Testis (tissue), 3 donors: ENCODE data around the gene SIMC1. TPM values are rescaled to one million over a fixed set of nuclear protein-coding genes. Genes with fewer than 3 reads are reported as not detected.

ENCODE experiments used
- DNase-seq: peaks from one replicate; pipeline ENCODE4 v3.0.0-alpha.2; 2019
- H3K27ac ChIP-seq, 2 donors: fragments of 200-600 bp; sonication (generic); one replicate each; pipeline ENCODE4 v1.5.1; 2019
- H3K27me3 ChIP-seq: fragments of 200-600 bp; sonication (generic); one replicate; pipeline ENCODE4 v1.5.1; 2019
- H3K36me3 ChIP-seq: fragments of 200-600 bp; sonication (generic); one replicate; pipeline ENCODE4 v1.5.1; 2017; ENCODE audit warnings: low read depth; ENCODE audit errors: missing control alignments
- H3K4me1 ChIP-seq: fragments of 200-600 bp; sonication (generic); one replicate; pipeline ENCODE4 v1.5.1; 2019
- H3K4me3 ChIP-seq, 2 donors: fragments of 200-600 bp; sonication (generic); one replicate each; pipeline ENCODE4 v1.5.1; 2017 to 2019
- H3K9me3 ChIP-seq: fragments of 200-600 bp; sonication (generic); one replicate; pipeline ENCODE4 v1.5.1; 2017
- CTCF ChIP-seq, 3 experiments: fragments of 450-650 bp in 2 of 3; fragments of 200-600 bp in 1 of 3; sonication (generic) in 1 of 3; IDR thresholded peaks; one replicate each; pipeline ENCODE4 v1.5.1; 2016 to 2019; ENCODE audit warnings: antibody characterized with exemption in 3 of 3, mild to moderate bottlenecking in 2 of 3, moderate library complexity in 1 of 3
- POLR2A ChIP-seq: fragments of 450-650 bp; IDR thresholded peaks from one replicate; pipeline ENCODE4 v1.6.1; 2017; ENCODE audit warnings: antibody characterized with exemption, mild to moderate bottlenecking, moderate library complexity
- WGBS, 2 donors: methylation state at CpG; one replicate each; pipeline ENCODE4 v1.1.5; 2018; 5-methylcytosine and 5-hydroxymethylcytosine counted together
- intact Hi-C: fragments of 100-400 bp; cut with DNase I; formaldehyde crosslinking; loops from one replicate; pipeline ENCODE4 v1.15.1; 2023; ENCODE audit warnings: low total_unique reads
- microRNA counts, 2 donors: library from miRNA; unstranded; fragments of <30 nt; microRNA quantifications; one replicate each; lab custom pipeline; 2016
- microRNA-seq, 2 donors: library from miRNA; unstranded; fragments of <30 nt; microRNA quantifications; one replicate each; pipeline ENCODE4, GENCODE V29; 2016; ENCODE audit warnings: borderline number of aligned reads in 2 of 2, borderline replicate concordance in 1 of 2
- polyA plus RNA-seq: library from polyadenylated mRNA; stranded (reverse); fragments of 350-450 nt; fragmentation: Illumina TruSeq; extraction: RNeasy Lipid Tissue Mini Kit (QIAGEN cat#74804); gene quantifications from one replicate; pipeline ENCODE4 v1.2.3, GENCODE V29; 2014; ENCODE audit warnings: low read depth, low replicate concordance; ENCODE audit not compliant: insufficient read depth
- small RNA-seq, 2 donors: library from RNA; depleted of rRNA; stranded (forward); fragments of <200 nt; gene quantifications; one replicate each; pipeline ENCODE3, GENCODE V24; 2016
- total RNA-seq, 2 donors: library from RNA; depleted of rRNA; stranded (reverse); fragments of >200 nt; gene quantifications; one replicate each; pipeline ENCODE4 v1.2.3, GENCODE V29; 2016

Gene SIMC1
- total and polyA plus RNA-seq, 3 donors from 2014 or later: 97.9 to 119 (median 106) TPM

GRCh38 chr5:176391999-176392398, 153.8 kb downstream of the SIMC1 start:
- H3K4me1 ChIP-seq: peaks cover 29% of the 10 kb centered on the region
- no peaks in the 10 kb centered on the region for H3K36me3 ChIP-seq
- no peaks in the 10 kb centered on the region for H3K9me3 ChIP-seq
- WGBS, 2 donors: 91 to 93% methylated on average over 4 of the region's 4 CpGs
- no peak overlapping the region for H3K27ac ChIP-seq
- no peak overlapping the region for H3K4me3 ChIP-seq
- no peaks in the 10 kb centered on the region for H3K27me3 ChIP-seq
- DNase-seq: no peak
- intact Hi-C loops: no loop called here
- TF ChIP-seq CTCF (IDR thresholded peaks at IDR 0.05) (no peak), POLR2A (no peak)

- Histone ChIP-seq H3K27me3 (no peaks in the 10 kb centered on the region), H3K4me1 (peaks cover 24% of the 10 kb centered on the region), H3K36me3 (no peaks in the 10 kb centered on the region), H3K9me3 (no peaks in the 10 kb centered on the region), H3K4me3 (no peak overlapping the region), H3K27ac (no peak overlapping the region)
- TF ChIP-seq POLR2A: no peak
- DNase-seq: no peak
- 83 to 89% methylated on average over 8 to 11 of the region's 11 CpGs for WGBS, 2 donors
- intact Hi-C loops: no loop called here
Measured at GRCh38 chr5:176392526-176392925, 154.3 kb downstream of the SIMC1 start.

GRCh38 chr5:176394096-176394495, 155.9 kb downstream of the SIMC1 start:
- Histone ChIP-seq H3K36me3 (no peaks in the 10 kb centered on the region), H3K27ac (no peak overlapping the region), H3K4me3 (no peak overlapping the region)

GRCh38 chr5:176394881-176395675, 156.9 kb downstream of the SIMC1 start:
- DNase-seq: peak; percentile 62
- intact Hi-C loops: no loop called here
- H3K9me3 ChIP-seq: no peaks in the 10 kb centered on the region
- 46 to 72% methylated on average over 11 of the region's 11 CpGs for WGBS, 2 donors
- peak overlapping the region in 1 of 2 donors; percentile 45 for H3K27ac ChIP-seq
- peaks cover 17% of the 10 kb centered on the region for H3K4me1 ChIP-seq
- H3K36me3 ChIP-seq: no peaks in the 10 kb centered on the region
- no peak overlapping the region for H3K4me3 ChIP-seq
- H3K27me3 ChIP-seq: no peaks in the 10 kb centered on the region
- TF ChIP-seq POLR2A (no peak), CTCF (IDR thresholded peaks at IDR 0.05) (no peak)

More at GRCh38 chr5:176394096-176394495, 155.9 kb downstream of the SIMC1 start:
- no peaks in the 10 kb centered on the region for H3K27me3 ChIP-seq
- no peak for DNase-seq
- 91 to 92% methylated on average over 8 to 9 of the region's 9 CpGs for WGBS, 2 donors
- TF ChIP-seq CTCF (IDR thresholded peaks at IDR 0.05) (no peak), POLR2A (no peak)
- intact Hi-C loops: no loop called here
- H3K9me3 ChIP-seq: no peaks in the 10 kb centered on the region
- peaks cover 20% of the 10 kb centered on the region for H3K4me1 ChIP-seq

MicroRNAs encoded within 50 kb of the gene (microRNA counts, 767-probe panel; counts per million panel counts)
- microRNA hsa-miR-1271-5p (lab: Ali Mortazavi, UCI): 0 to 152 counts per million in 2 donors

Small RNA genes within 50 kb of the gene (microRNA-seq; reads per million reads assigned to microRNA genes)
- gene MIR1271: 0.70 to 6.9 reads per million in 2 donors

Small RNA genes within 50 kb of the gene (small RNA-seq; reads per million reads assigned to genes)
- gene MIR1271: 0.64 to 0.66 reads per million in 2 donors

Other genes with a start within 250 kb of the SIMC1 start
- 10 to 100 TPM; 35.5 to 60.3 TPM for gene KIAA1191, start 123.3 kb downstream of the SIMC1 start, total RNA-seq
- 34.9 TPM for gene KIAA1191, start 123.3 kb downstream of the SIMC1 start, polyA plus RNA-seq
- gene ARL10, start 127.1 kb downstream of the SIMC1 start, total RNA-seq: 1 to 10 TPM; 5.8 to 8.9 TPM
- 8.3 TPM for gene ARL10, start 127.1 kb downstream of the SIMC1 start, polyA plus RNA-seq
- 10 to 100 TPM; 19.1 to 19.2 TPM for gene NOP16, start 150.2 kb downstream of the SIMC1 start, total RNA-seq
- 23.6 TPM for gene NOP16, start 150.2 kb downstream of the SIMC1 start, polyA plus RNA-seq
- 100 to 1,000 TPM; 129 to 184 TPM for gene HIGD2A, start 150.3 kb downstream of the SIMC1 start, total RNA-seq
- gene HIGD2A, start 150.3 kb downstream of the SIMC1 start, polyA plus RNA-seq: 128 TPM
- gene CLTB, start 178.1 kb downstream of the SIMC1 start, total RNA-seq: 100 to 1,000 TPM; 103 to 107 TPM
- gene CLTB, start 178.1 kb downstream of the SIMC1 start, polyA plus RNA-seq: 60.8 TPM
- 10 to 100 TPM; 53.9 to 57.6 TPM for gene FAF2, start 210.0 kb downstream of the SIMC1 start, total RNA-seq
- gene FAF2, start 210.0 kb downstream of the SIMC1 start, polyA plus RNA-seq: 55.0 TPM